GM19240 (cell line): ENCODE data around the gene CTCF.
"Not testable (repeated sequence)": the region's sequence is repeated elsewhere in the genome, so short reads cannot be mapped to it uniquely, and the experiment has no call there.

Experiments
- DNase-seq: peaks from one replicate; pipeline ENCODE4 v3.0.0; 2011; ENCODE audit warnings: low spot score; ENCODE audit not compliant: insufficient read length

The CTCF gene

DNA sequence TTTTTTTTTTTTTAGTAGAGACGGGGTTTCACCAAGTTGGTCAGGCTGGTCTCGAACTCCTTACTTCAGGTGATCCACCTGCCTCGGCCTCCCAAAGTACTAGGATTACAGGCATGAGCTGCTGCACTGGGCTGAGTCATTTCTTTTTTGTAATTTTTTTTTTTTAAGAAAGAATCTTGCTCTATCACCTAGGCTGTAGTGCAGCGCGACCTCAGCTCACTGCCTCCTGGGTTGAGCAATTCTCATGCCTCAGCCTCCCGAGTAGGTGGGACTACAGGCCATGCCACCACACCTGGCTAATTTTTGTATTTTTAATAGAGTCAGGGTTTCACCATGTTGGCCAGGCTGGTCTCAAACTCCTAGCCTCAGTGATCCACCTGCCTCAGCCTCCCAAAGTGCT, 28.3 kb upstream of the CTCF start:
- DNase-seq: not testable (repeated sequence)

DNA sequence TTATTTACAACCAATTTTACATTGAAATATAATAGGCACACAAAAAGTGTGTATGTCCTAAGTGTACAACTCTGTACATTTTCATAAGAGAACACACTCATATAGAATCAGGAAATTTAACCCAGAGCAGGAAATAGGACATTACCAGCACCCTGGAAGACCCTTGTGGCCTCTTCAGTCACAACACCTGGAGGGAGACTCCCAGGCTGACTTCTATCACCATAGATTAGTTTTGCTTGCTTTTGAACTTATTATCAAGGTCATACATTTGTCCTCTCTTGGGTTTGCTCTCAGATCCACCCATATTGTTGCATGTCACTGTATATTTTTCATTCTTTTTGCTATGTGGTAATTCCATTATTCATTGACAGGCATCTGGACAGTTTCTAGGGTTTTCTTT, 27.9 kb upstream of the CTCF start:
- no peak for DNase-seq

DNA sequence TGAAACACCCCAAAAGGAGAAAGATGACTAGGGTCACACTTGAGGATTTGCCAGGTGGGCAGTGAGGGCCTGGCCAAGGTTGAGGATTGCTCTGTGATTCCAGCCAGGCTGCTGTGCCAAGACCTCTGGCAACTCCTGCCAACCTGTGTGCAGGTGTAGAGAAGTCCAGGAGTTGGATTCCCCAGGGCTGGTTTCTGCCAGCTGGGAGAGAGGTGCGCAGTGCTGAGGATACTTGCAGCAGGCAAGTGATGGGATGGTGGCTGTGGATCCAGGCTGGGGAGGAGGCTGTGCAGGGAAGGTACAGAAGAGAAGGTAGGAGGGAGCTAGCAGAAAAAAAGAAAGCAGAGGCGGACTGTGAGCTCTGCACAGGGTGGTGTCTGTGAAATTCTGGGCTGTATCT, 27.1 kb upstream of the CTCF start:
- DNase-seq: no peak

DNA sequence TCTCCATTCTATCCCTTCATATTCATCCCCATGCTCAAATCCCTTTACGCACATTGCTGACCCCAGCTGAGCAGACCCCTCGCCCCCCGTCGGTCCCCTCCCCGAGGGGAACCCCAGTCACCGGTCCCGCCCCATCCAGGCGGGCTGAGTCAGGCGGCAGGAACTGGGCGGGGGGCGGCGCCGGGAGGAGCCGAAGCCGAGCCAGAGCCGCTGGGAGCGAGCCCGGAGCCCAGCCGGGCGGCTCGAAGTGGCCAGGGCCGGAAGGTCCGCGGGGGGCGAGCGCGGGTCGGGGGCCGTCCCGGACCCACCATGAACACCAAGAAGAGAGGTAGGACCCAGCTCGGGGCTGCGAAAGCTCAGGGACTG, 25.1 kb upstream of the CTCF start:
- DNase-seq: no peak

DNA sequence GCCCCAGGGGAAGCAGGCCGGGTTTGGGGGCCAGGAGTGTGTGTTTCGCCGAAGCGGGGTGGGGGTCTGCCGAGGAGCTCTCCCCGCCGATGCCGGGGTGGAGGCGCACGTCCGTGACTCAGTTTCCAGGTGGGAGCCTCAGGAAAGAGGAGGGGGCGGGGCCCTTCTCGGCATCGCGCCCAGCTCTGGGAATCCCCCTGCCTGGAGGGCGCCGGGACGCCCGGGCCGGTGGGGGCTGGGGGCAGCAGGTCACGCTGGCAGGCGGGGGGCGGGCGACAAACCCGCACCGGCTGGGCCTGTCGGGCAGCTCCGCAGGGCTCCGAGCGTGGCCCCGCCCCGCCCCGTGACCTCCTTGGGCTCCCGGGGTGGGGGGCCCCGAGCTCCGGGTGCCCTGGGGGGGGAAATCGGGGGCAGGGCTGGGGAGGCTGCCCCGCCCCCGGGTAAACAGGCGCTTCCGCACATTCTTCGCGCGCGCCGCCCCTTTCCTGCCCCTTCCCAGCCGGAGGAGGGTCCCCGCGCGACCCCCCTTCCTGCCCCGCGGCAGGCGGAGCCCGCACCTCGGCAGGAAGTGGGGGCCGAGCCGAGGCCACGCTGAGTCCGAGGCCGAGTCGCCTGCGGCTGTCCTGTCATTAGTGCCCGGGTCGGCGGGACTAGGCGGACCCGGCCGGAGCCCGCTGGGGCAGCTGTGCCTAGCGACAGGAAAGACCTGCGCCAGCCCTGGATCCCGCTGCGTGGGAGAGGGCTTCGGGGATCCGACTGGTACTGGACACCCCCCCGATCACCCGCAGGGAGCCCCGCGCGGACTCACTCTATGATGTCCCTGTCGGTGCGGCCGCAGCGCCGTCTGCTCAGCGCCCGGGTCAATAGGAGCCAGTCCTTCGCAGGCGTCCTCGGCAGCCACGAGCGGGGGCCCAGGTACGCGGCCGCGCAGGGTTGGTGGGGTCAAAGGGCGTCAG, 24.4 kb upstream of the CTCF start:
- DNase-seq: no peak

DNA sequence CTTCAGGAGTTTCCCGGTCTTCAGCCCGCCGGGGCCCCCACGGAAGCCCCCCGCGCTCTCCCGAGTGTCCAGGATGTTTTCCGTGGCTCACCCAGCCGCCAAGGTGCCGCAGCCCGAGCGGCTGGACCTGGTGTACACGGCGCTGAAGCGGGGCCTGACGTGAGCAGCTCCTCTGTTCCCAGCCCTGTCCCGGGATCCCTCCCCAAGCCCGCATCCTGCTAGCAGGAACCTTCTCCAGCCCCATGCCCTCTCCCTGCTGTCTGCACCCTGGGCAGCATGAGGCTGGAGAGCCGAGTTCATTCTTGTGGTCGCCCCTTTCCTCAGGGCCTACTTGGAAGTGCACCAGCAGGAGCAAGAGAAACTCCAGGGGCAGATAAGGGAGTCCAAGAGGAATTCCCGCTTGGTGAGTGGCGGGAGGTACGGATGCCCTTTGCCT, 23.6 kb upstream of the CTCF start:
- no peak for DNase-seq

DNA sequence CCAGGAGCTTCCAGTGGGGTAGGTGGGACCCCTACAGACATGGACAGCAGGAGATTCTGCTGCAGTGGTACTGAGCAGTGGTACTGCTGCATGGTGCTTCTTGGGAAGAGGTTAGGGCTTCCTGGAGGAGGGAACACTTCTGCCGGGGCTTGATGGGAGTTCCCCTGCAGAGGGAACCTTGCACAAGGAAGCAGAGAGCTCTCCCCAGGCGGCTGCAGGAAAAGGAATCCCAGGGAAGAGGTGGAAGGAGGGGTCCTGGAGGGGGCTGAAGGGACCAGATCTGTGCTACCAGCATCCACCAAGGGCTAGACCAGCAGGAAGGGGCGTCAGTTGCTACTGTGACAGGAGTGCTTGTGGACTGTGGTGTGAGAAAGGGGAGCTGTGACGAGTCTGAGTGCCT, 23.1 kb upstream of the CTCF start:
- no peak for DNase-seq

DNA sequence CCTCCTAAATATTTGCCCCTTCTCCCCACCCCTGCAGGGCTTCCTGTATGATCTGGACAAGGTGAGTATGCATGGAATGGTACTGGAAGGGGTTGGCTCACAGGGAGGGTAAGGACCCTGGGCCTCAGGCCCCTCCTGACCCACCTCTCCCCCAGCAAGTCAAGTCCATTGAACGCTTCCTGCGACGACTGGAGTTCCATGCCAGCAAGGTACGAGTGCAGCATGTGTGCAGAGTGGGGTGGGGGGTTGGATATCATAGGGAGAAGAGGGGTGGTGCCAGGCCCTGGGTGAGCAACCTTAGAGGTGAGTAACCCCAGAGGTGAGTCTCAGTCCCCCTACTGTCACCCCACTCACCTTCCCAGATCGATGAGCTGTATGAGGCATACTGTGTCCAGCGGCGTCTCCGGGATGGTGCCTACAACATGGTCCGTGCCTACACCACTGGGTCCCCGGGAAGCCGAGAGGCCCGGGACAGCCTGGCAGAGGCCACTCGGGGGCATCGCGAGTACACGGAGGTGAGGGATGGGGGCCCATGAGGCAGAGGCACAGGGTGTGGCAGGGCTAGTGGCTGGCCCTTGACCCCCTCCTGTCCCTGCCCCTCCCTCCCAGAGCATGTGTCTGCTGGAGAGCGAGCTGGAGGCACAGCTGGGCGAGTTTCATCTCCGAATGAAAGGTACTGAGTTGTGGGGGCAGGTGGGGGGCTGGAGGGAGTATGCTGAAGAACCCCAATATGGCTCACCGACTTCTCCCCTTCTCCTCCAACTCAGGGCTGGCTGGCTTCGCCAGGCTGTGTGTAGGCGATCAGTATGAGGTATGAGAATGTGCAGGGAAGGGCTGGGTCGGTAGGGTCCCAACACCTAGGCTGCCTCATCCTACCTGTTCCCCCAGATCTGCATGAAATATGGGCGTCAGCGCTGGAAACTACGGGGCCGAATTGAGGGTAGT, 22.4 kb upstream of the CTCF start:
- no peak for DNase-seq

DNA sequence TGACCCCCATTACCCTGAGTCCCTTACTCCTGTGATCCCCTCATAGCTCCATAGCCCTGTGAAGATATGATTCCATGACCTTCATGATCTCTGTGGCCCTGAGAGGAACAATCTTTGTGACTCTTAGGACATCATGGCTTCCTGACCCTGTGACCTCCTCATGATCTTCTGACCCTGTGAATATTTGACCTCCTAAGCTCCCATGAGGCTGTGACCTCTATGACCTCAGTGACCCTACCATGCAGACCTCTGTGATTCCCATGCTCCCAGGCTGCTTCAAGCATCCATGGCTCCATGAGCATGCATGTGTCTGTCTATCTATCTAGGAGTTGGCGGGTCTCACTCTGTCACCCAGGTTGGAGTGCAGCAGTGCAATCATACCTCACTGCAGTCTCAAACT, 21.6 kb upstream of the CTCF start:
- DNase-seq: no peak

DNA sequence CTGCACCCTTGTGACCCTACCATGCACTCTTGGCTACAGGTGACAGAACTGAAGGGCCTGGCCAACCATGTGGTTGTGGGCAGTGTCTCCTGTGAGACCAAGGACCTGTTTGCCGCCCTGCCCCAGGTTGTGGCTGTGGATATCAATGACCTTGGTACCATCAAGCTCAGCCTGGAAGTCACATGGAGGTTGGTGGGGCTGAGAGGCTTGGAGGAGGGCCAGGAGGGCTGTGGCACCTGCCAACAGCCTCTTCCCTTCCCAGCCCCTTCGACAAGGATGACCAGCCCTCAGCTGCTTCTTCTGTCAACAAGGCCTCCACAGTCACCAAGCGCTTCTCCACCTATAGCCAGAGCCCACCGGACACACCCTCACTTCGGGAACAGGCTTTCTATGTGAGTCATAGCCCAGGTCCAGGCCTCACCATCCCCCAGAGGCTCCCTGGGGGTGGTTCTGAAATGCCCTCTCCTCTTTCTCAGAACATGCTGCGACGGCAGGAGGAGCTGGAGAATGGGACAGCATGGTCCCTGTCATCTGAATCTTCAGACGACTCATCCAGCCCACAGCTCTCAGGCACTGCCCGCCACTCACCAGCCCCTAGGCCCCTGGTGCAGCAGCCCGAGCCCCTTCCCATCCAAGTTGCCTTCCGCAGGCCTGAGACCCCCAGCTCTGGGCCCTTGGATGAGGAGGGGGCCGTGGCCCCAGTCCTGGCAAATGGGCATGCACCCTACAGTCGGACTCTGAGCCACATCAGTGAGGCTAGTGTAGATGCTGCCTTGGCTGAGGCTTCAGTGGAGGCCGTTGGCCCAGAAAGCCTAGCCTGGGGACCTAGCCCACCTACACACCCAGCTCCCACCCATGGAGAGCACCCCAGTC, 20.7 kb upstream of the CTCF start:
- no peak for DNase-seq

DNA sequence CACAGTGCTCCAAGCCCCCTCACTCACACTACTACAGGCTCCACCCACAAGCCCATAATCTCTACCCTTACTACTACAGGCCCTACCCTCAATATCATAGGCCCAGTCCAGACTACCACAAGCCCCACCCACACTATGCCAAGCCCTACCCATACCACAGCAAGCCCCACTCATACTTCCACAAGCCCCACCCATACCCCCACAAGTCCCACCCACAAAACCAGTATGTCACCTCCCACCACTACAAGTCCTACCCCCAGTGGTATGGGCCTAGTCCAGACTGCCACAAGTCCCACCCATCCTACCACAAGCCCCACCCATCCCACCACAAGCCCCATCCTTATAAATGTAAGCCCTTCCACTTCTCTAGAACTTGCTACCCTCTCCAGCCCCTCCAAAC, 19.9 kb upstream of the CTCF start:
- DNase-seq: peak; percentile 87

DNA sequence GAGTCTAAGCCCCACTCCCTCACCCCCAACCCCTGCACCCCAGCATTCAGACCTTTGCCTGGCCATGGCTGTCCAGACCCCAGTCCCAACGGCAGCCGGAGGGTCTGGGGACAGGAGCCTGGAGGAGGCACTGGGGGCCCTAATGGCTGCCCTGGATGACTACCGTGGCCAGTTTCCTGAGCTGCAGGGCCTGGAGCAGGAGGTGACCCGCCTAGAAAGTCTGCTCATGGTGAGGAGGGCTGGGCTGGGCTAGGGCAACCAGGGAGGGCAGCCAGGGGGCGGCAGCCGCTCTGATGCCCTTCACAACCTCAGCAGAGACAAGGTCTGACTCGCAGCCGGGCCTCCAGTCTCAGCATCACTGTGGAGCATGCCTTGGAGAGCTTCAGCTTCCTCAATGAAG, 19.3 kb upstream of the CTCF start:
- DNase-seq: no peak

DNA sequence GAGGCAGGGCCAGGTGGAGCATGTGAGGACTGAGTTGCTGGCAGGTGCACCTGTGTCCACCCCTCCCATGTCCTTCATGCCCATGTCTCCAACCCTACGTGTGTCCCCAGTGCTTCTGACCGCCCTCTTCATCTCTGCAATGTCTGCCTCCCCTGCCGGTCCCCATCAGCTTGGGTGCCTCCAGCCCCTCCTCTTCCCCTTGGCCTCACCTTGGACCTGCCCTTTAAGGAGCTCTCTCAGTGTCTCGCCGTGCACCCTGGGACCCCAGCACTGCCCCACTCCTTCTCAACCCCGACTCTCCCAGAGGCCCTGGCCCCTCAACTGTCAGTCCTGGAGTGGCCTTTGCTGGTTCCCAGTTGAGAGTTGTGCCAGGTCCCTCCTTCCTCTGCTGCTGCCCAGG, 18.7 kb upstream of the CTCF start:
- DNase-seq: no peak

DNA sequence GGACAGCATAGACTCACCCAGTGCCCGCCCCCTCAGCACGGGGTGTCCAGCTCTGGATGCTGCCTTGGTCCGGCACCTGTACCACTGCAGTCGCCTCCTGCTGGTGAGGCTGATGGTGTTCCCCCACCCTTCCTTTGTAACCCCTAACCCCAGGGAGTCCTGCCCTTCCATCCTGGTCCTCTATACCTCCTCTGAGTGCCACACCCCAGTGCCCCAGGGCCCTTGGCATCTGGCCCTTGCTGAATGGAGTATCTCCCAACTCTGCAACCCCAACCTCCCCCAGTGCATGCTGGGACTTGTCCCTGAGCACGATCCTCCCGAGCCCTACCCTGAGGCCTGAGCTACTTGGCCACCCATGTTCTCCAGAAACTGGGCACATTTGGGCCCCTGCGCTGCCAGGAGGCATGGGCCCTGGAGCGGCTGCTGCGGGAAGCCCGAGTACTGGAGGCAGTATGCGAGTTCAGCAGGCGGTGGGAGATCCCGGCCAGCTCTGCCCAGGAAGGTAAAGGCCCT, 17.9 kb upstream of the CTCF start:
- DNase-seq: no peak

DNA sequence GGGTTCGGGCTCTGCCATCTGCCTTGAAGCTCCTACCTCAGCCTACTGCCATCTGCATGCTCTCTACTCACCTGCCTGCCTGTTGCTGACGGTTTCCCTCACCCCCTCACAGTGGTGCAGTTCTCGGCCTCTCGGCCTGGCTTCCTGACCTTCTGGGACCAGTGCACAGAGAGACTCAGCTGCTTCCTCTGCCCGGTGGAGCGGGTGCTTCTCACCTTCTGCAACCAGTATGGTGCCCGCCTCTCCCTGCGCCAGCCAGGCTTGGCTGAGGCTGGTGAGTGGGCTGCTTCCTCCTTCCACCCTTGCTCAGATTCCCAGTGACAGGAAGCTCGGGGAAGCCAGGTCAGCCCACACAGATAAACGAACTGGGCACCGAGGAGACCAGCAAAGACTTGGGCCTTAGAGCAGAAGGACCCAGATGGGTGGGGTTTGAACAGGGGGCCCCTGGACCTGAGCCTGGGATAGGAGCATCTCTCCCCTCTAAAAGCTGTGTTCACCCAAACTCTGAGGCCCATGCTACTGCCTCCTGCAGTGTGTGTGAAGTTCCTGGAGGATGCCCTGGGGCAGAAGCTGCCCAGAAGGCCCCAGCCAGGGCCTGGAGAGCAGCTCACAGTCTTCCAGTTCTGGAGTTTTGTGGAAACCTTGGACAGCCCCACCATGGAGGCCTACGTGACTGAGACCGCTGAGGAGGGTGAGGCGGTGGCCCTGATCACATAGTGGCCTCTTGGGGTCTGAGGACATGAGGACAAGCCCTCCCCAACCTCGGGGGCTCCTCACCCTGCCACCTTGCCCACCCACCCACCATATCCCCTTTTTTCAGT, 17.3 kb upstream of the CTCF start:
- DNase-seq: no peak

DNA sequence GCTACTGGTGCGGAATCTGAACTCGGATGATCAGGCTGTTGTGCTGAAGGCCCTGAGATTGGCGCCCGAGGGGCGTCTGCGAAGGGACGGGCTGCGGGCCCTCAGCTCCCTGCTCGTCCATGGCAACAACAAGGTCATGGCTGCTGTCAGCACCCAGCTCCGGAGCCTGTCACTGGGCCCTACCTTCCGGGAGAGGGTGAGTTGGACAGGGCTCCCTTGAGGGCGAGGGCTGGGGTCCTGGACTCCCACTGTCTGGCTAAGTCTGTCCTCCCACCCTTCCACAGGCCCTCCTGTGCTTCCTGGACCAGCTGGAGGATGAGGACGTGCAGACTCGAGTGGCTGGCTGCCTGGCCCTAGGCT, 16.7 kb upstream of the CTCF start:
- no peak for DNase-seq

DNA sequence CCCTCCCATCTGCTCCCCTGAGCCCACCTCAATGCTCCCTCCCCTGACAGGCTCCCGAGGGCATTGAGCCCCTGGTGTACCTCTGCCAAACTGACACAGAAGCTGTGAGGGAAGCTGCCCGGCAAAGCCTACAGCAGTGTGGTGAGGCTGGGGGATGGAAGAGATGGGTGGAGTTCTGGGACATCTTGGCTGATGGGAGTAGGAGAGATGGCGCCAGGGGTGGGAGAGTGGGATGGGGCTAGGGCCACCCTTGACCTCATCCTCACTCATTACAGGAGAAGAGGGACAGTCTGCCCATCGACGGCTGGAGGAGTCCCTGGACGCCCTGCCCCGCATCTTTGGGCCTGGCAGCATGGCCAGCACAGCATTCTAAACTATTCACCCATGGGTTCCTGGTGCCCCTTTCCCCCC, 16.2 kb upstream of the CTCF start:
- DNase-seq: no peak

DNA sequence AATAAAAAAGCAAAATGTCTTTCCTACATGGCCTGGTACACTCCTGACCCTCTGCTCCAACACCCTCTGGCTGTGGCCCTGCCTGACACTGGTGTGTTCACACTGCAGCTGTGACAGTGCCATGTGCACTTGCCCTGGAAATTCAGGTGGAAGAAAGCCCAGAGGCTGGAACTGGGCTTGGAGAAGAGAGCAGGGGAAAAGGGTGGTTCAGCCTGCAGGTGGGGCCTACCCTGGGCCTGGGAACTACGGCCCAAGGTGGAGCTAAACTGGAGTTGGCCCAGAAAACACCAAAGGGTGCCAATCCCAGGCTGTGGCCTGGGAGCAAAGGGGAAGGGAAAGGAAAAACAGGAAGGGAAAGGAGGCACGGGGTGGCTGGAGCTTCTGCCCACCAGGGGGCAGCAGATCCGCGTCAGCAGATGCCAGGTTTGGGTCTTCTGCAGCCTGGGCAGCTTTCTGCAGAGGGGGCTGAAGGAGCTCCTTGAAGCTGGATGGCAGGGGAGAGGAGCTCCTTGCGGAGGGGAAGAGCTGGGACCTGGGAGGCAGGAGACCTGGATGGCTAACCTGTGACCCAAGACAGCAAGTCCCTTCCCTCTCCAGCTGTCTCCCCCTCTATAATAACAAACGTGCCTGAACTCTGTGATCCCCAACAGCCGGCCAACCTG, 15.4 kb upstream of the CTCF start:
- DNase-seq: no peak

DNA sequence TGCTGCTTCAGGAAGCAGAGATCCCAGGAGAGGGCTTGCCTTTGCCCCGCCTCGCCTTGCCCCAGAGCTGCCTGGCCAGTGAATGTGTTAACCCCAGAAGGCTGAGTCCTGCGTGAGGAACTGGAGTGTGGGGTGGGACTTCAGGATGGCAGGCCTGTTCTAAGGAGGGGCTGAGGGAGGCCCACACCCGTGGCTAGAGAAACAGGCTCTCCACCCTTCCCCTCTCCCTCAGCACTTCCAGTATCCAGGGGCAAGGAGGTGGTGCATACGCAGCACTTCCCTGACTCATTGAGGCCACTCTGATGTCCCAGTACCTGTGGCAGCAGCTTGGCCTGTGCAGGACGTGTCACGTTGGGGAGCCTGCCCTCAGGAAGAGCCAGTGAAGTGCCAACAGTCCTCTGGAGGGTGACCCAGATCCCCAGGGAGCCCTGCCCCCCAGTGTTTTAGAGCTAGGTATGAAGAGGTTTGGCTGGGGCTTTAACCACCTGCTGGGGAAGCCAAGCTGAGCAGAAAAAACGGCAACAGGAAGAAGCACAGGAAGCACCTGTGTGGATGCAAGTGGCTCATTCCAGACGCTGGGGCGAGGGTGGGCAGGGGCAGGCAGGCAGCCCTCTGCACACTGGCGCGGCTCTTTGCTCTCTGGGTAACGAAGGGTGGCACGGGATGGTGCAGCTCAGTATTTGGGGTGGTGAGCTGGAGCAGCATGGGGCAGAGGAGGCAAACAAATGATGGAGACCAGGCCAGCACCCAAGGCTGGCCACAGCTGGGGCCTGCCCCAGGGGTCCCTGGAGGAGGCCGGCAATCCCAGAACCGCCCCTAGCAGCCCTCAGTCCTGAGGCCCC, 14.7 kb upstream of the CTCF start:
- DNase-seq: no peak
